Astrocyte of the spinal cord (primary cell): ENCODE data around the gene PRSS8.

Source experiments
- DNase-seq: peaks from one replicate; pipeline ENCODE4 v3.0.0; 2011; ENCODE audit warnings: low read depth, low spot score
- H3K4me3 ChIP-seq: 2 replicates; pipeline ENCODE4 v1.5.1; 2011; ENCODE audit warnings: low read depth, mild to moderate bottlenecking, low read length, moderate library complexity
- CTCF ChIP-seq: IDR thresholded peaks from 2 replicates; pipeline ENCODE4 v1.5.1; 2012; ENCODE audit warnings: low read depth, mild to moderate bottlenecking, low read length, inconsistent platforms
- in situ Hi-C: cut with HindIII; loops from 2 replicates; pipeline ENCODE4 v1.10.0; 2017; ENCODE audit warnings: low sequenced_read_pairs

PRSS8 gene

GRCh38 chr16:31083981-31084380 lies 51.5 kb downstream of the PRSS8 start:
- no peak for TF ChIP-seq CTCF
- in situ Hi-C loops, result no loop called here
- H3K4me3 ChIP-seq, result no peak overlapping the region
- DNase-seq, result no peak

- DNase-seq, result no peak
- in situ Hi-C loops, result no loop called here
- no peak overlapping the region for H3K4me3 ChIP-seq
- no peak for TF ChIP-seq CTCF
Observed at GRCh38 chr16:31083556-31083955, 52.0 kb downstream of the PRSS8 start.

GRCh38 chr16:31083081-31083480 lies 52.4 kb downstream of the PRSS8 start:
- H3K4me3 ChIP-seq, result no peak overlapping the region
- TF ChIP-seq CTCF, result no peak
- in situ Hi-C loops, result no loop called here
- no peak for DNase-seq

- in situ Hi-C loops, result no loop called here
- DNase-seq, result no peak
- H3K4me3 ChIP-seq, result no peak overlapping the region
- TF ChIP-seq CTCF, result no peak
Observed at GRCh38 chr16:31082368-31083045, 53.0 kb downstream of the PRSS8 start.
